CD4-positive, alpha-beta T cell treated with Interleukin-4 for 1 hour (primary cell): Measurements from ENCODE around the gene RTN4IP1.
"Not testable (repeated sequence)": the region's sequence is repeated elsewhere in the genome, so short reads cannot be mapped to it uniquely, and the experiment has no call there.

Experiments
- DNase-seq, 2 donors: peaks; one replicate each; pipeline ENCODE4 v3.0.0-alpha.2; 2020 to 2022

Gene RTN4IP1

GRCh38 chr6:106574741-106575458, 54.4 kb downstream of the RTN4IP1 start:
- DNase-seq = no peak

DNA sequence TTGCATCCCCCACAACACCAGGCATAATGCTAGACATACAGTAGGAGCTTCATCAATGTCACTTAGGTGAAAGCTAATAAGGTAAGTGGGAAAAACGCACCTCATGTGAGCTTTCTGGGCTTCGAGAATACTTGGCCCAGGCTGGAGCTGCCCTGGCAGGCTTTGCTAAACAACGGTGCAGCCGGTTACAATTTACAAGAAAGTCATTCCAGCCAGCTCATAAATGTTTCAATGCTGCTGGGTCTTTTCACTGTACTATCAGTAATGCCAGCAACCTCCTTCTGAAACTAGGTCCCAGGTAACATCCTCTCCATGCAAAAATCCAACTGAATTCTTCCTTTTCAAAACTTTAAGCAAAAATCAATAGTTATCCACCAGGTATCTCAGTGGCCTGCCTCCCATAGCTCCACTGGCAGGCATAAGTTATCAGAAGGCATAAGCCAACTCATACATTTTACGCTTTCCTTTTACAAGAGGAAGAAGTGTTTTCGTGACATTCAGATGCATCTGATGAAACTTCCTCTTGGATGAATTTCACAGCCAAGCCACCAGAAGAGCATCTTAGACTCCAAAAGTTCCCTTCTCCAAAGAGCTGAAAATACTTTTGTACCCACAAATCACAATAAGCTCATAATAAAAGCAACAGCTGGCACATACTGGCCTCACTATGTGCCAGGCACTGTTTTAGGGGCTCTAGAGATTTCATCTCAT, 56.3 kb downstream of the RTN4IP1 start:
- DNase-seq = no peak

GRCh38 chr6:106572436-106572835, 56.9 kb downstream of the RTN4IP1 start:
- no peak for DNase-seq

DNA sequence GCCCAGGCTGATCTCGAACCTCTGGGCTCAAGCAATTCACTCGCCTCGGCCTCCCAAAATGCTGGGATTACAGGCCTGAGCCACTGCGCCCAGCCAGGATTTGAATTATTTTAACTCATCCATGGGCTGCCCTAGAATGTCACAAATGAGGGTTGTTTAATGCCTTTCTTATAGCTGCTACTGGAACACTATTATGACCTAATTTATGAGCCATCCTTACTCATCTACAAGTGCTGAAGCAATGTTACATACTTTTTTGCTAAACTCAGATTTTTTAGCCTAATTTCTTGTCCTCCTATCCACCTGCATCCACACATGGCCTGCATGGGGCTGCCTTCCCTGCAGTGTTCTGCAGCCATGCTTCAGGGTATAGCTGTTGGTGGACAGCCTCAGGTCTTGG, 59.9 kb downstream of the RTN4IP1 start:
- DNase-seq = no peak

- DNase-seq = no peak
Observed at GRCh38 chr6:106568530-106568929, 60.8 kb downstream of the RTN4IP1 start.

DNA sequence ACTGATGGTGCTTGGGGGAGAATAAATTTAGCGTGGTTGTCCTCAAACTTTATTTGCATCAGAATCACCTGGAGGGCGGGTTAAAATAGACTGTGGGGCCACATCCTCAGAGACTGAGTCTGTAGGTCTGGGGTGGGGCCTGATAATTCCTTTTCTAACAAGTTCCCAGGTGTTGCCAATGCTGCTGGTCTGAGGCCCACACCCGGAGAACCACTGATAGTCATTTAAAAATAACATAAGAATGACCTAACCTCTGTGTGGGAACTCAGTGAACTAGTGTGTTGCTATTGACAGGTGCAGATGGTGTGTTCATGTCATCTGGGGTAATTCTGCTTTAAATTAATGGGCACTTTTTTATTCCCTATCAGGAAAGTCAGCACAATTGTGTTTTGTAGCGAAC, 64.8 kb downstream of the RTN4IP1 start:
- DNase-seq = no peak

- no peak for DNase-seq
Observed at GRCh38 chr6:106563614-106564013, 65.7 kb downstream of the RTN4IP1 start.

DNA sequence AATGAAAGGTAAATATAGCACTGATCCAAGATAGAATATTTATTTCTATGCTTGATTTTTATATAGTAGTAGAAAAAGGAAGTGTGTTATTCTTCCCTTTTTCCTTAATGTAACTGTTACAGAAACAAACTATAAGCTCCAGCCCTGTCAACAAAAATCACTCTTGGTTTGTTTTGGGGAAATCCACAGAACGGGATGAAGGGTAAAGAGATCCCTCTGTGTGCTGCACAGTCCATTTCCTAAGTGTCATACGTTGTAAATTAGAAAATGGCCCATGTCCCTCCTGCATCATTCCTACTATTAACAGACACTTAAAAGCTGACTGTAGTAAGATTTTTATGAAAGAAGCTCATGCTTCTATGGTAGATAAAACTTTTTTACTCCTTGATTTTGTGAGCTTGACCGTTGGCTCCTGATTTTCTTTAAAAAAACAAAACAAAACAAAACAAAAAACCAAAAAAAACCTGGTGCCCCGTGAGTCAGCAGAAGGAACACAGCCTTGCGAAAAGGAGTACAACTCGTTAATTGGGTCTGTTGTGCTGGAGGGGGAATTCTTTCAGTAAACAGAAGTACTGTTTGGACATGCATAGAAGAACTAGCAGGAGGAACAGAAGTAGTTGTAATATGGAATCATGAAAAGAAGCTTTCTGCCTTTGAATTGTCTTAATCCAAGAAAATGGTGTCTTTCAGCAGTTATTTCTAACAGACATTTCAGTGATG, 67.5 kb downstream of the RTN4IP1 start:
- DNase-seq = no peak

DNA sequence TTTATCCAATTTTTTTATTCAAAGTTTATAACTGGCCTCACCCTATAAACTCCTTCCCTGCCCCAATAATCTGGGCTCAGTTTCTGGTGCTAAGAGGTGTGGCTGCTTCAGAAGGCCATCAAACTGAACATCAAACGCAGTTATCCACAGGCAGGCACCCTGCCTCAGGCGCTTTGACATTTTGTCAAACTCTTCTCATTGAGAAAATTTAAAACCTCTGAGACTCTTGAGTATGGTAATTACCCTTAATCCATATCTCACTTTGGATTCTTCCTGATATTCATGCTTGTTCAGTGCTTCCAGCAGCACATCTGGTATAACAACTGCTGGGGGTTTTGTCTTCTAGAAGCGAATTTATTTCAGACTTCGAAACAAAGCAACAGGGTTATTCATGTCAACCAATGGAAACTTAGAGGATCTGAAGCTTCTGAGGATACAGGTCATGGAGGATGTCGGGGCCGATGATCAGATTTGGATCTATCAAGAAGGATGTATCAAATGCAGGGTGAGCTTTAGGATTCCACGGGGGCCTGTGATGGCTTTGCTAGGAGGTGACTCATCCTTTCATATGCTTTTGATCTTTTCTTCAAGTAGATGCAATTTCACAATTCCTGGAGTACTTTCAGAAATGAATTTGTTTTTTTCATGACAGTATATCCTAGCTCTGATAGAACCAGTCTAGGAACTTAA, 68.2 kb downstream of the RTN4IP1 start:
- DNase-seq = no peak

DNA sequence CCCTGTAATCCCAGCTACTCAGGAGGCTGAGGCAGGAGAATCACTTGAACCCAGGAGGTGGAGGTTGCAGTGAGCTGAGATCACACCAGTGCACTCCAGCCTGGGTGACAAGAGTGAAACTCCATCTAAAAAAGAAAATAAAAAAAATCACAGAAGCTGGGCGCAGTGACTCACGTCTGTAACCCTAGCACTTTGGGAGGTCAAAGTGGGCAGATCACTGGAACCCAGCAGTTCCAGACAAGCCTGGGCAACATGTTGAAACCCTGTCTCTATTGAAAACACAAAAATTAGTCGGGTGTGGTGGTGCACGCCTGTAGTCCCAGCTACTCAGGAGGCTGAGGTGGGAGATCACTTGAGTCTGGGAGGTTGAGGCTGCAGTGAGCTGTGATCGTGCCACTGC, 69.6 kb downstream of the RTN4IP1 start:
- not testable (repeated sequence) for DNase-seq

DNA sequence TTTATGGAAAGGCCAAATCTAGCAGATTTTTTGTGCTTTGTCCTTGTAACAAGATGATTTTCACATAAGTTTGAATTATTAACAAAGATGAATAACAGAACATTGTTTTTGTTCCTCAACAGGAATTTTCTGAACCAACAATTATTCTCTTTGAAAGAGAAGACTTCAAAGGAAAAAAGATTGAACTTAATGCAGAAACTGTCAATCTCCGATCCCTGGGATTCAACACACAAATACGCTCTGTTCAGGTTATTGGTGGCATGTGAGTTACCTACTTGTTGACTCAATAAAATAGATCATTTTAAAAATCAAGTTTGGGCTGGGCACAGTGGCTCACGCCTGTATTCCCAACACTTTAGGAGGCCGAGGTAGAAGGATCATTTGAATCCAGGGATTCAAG, 70.9 kb downstream of the RTN4IP1 start:
- no peak for DNase-seq

- DNase-seq = no peak
Observed at GRCh38 chr6:106557837-106558236, 71.5 kb downstream of the RTN4IP1 start.

DNA sequence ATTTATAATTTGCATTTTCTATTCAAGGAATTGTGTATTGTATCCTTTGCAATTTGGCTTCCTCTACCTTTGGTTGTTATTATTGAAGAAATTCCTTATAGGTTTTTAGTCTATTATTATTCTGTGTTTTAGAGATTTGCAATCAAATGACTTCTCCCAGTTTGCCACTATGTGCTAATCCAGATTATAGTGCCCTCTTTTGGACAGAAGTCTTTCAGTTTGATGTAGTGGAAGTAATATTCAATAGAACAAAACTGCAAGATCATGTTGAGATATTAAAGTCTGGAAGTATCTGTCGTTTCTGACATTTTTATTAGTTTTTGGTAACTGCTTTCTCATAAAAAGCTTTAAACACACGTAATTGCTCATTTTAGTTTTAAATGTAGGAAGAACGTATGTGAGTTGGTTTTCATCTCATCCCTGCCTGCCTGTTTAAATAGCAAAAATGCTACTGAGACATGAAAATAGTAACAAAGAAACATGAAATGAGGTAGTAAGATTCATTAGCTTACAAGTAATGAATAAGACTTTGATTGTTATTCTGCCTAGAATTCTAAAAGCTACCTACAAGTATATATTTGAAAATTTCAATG, 72.8 kb downstream of the RTN4IP1 start:
- peak in 1 of 2 donors; percentile 61 for DNase-seq

DNA sequence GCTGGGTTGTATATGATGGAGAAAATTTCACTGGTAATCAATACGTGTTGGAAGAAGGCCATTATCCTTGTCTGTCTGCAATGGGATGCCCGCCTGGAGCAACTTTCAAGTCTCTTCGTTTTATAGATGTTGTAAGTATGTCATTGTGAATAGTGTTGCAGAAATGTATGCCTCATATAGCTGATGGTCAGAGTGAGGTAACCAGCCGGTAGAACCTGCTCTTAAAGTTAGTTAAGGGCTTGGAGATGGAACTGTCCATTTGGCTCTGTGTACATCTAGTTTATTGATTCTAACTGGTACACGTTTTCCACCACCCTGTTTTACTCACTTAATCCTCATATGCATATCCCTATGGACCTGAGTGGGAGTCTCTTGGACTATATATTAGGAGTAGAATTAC, 73.5 kb downstream of the RTN4IP1 start:
- no peak for DNase-seq

GRCh38 chr6:106553440-106553839, 75.9 kb downstream of the RTN4IP1 start:
- DNase-seq = no peak

DNA sequence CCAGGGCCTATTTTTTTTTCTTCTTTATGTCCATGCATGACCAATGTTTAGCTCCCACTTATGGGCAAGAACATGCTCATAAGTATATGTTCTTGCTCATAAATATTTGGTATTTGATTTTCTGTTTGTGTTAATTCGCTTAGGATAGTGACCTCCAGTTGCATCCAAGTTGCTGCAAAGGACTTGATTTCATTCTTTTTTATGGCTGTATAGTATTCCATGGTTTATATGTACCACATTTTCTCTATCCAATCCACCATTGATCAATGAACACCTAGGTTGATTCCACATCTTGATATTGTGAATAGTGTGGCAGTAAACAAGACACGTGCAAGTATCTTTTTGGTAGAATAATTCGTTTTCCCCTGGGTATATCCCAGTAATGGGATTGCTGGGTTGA, 78.1 kb downstream of the RTN4IP1 start:
- no peak for DNase-seq

- no peak for DNase-seq
Observed at GRCh38 chr6:106549521-106549920, 79.8 kb downstream of the RTN4IP1 start.

DNA sequence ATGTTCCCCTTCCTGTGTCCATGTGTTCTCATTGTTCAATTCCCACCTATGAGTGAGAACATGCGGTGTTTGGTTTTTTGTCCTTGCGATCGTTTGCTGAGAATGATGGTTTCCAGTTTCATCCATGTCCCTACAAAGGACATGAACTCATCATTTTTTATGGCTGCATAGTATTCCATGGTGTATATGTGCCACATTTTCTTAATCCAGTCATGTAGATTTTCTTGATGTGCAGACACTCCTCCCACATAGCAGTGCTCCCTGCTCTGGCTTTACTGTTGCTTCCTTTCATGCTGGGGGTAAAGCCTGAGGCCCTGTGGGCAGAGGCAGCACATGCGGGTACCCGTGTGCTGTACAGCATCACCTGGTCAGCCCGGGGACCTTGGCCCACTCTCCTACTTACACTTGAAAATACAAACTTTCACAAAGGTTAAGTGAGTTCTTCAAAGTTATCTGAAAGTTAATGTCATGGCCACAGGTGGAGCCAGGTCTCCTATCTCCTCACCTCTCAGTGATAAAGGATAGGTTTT, 80.3 kb downstream of the RTN4IP1 start:
- DNase-seq = not testable (repeated sequence)

DNA sequence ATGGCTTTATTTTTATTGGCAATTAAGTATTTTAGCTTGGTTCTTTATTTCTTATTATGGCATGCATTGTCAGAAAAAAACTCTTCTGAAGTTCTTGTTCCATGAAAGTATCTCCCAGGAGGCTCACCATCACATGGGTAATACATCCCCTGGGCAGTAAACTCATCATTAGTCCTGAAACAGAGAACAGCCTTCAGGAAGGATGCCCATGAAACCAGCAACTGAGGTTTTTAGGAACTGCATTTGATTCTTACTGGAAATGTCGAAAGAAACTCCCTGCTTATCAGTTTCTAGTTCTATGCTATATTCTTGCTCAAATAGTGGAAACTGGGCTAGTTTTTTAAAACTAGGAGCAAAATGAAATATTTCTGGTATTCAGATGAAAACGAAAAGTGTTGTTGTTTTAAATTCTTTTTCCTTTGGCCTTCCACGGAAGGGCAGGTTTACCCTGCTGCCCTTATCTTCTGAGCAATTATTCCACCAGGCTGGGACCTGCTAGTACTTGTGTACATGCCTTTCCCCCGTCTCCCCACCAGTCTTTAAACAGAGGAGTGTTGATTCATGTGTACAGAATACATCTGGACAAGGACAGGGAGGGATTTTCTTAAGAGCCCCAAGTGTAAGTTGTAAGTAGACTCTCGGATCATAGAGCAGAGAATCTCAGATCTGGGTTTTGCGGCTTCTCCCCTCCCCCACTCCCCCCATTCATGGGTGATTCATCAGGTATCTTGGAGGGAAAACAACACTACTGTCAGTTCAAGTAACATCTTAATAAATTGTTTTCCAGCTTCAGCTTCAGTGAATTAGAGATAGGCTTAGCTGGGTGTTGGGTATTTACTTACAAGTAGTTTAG, 81.5 kb downstream of the RTN4IP1 start:
- peak in 1 of 2 donors; percentile 46 for DNase-seq

DNA sequence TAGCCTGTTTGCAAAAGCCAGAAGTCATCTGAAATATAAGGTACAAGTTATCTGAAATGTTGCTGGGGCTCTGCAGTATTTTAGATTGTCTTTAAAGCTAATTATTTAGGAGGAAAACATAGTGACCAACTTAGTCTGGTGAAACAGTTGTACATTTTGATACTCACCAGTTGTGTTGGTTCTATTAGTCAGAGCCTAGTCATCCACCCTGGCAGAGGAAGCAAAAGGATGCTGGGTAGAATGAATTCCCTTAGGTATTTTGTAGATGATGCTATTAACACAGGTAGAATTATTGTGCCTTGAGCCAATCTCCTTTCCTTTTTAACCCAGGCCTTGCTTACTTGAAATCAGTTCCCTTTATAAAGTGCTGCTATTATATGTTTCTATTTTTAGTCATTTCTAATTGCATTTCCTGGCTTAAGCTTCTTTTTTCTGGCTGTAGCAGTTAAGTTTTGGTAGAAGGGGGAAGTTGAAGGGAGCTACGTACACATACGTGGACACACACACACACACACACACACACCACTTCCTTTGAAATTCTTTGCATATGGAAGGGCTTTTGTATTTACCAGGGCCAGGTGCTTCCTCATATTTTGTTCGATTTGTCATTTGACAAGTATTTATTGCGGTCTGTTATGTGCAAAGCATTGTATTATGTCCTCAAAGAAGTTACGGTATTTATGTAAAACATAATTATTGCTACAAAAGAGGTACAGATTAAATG, 82.4 kb downstream of the RTN4IP1 start:
- DNase-seq = peak; percentile 42 to 48

DNA sequence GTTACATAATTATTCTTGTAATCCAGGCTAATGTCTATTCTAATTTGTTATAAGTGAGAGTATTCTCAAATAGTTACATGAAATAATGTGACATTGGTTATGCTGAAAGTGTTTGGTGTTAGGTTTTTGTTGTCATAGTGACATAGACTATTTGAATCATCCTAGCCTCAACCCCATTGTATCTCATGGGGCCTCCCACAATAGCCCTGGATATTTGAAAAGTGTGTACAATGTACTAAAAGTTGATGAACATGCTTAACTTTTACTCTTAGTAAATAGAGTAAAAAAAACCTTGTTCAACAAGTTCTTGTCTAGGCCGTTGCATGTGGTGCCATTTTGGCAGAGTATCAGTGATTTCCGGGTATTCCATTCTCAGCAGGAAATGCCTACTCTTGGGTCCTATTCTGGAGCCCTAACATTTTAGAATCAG, 83.0 kb downstream of the RTN4IP1 start:
- DNase-seq = no peak
